Osteoblast (primary cell): ENCODE results near the gene IER5L. TPM values are rescaled to one million over a fixed set of nuclear protein-coding genes. Genes with fewer than 3 reads are reported as not detected.
"Not testable (repeated sequence)": the region's sequence is repeated elsewhere in the genome, so short reads cannot be mapped to it uniquely, and the experiment has no call there.

Experiments
- DNase-seq: peaks from one replicate; pipeline ENCODE4 v3.0.0; 2011; ENCODE audit warnings: low spot score, mixed read lengths; ENCODE audit not compliant: insufficient read length; ENCODE audit errors: missing footprints
- H2AFZ ChIP-seq: 2 replicates; pipeline ENCODE4 v1.6.0; 2011; ENCODE audit warnings: mild to moderate bottlenecking, low read length
- H3K27ac ChIP-seq: 2 replicates; pipeline ENCODE4 v1.5.1; 2011; ENCODE audit warnings: mild to moderate bottlenecking, low read depth, low read length, moderate library complexity
- H3K27me3 ChIP-seq: 2 replicates; pipeline ENCODE4 v1.6.0; 2012; ENCODE audit warnings: mild to moderate bottlenecking, control low read depth, inconsistent platforms, low read length, moderate library complexity; ENCODE audit not compliant: insufficient read depth
- H3K36me3 ChIP-seq: 2 replicates; pipeline ENCODE4 v1.5.1; 2011; ENCODE audit warnings: mild to moderate bottlenecking, low read length, control low read depth, moderate library complexity; ENCODE audit not compliant: insufficient read depth
- H3K4me1 ChIP-seq: 2 replicates; pipeline ENCODE4 v1.5.1; 2011; ENCODE audit warnings: mild to moderate bottlenecking, low read length, control low read depth, moderate library complexity; ENCODE audit not compliant: insufficient read depth
- H3K4me2 ChIP-seq: 2 replicates; pipeline ENCODE4 v1.6.0; 2011; ENCODE audit warnings: mild to moderate bottlenecking, low read length; ENCODE audit not compliant: insufficient read depth
- H3K4me3 ChIP-seq: fragments of 200-600 bp; sonication (generic); 3 replicates; pipeline ENCODE4 v1.5.1; 2012; ENCODE audit warnings: mild to moderate bottlenecking, low read length, inconsistent platforms; ENCODE audit not compliant: insufficient read depth
- H3K79me2 ChIP-seq: 2 replicates; pipeline ENCODE4 v1.6.0; 2012; ENCODE audit warnings: mild to moderate bottlenecking, low read length, control low read depth, inconsistent platforms; ENCODE audit not compliant: insufficient read depth
- H3K9me3 ChIP-seq: 2 replicates; pipeline ENCODE4 v1.5.1; 2011; ENCODE audit warnings: low read depth, low read length, control low read depth
- H4K20me1 ChIP-seq: 2 replicates; pipeline ENCODE4 v1.6.0; 2012; ENCODE audit warnings: mild to moderate bottlenecking, low read length, control low read depth; ENCODE audit not compliant: insufficient read depth
- total RNA-seq: library from RNA; depleted of rRNA; stranded (reverse); fragments of >200 nt; gene quantifications from 2 replicates; pipeline ENCODE4 v1.2.3, GENCODE V29; 2012
- TF ChIP-seq, protein P1 (sequence below): IDR thresholded peaks from 2 replicates; pipeline ENCODE4 v1.5.1; 2011; ENCODE audit warnings: mild to moderate bottlenecking, low read depth, low read length, moderate library complexity; ENCODE audit errors: extremely low read depth

Gene IER5L
- total RNA-seq, 1 donor: 86.1 TPM

DNA sequence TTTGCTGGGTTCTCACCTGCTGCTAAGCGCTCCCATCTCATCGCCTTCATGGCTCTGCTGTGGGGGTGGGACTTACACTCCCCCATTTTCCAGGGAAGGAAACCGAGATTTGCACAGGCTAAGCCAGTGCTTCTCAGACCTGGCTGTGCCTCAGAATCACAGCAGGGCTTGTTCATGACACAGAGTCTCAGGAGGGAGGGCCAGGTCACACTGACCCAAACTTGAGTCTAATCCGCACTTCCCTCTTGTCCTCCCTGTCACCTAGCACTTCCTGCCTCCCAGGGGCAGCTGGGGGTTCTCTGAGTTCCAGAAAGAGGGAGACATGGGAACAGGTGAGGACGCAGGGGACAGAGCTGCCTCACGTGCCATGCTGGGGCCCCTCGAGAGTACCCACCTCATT, 15.6 kb upstream of the IER5L start:
- Histone ChIP-seq H3K27me3 (peaks cover 4% of the 10 kb centered on the region), H3K4me1 (peaks cover 11% of the 10 kb centered on the region), H2AFZ (no peak overlapping the region), H3K4me3 (no peak overlapping the region), H3K27ac (no peak overlapping the region), H3K9me3 (no peaks in the 10 kb centered on the region), H3K4me2 (no peak overlapping the region), H3K79me2 (no peaks in the 10 kb centered on the region), H3K36me3 (no peaks in the 10 kb centered on the region), H4K20me1 (no peaks in the 10 kb centered on the region)
- TF ChIP-seq, protein P1, sequence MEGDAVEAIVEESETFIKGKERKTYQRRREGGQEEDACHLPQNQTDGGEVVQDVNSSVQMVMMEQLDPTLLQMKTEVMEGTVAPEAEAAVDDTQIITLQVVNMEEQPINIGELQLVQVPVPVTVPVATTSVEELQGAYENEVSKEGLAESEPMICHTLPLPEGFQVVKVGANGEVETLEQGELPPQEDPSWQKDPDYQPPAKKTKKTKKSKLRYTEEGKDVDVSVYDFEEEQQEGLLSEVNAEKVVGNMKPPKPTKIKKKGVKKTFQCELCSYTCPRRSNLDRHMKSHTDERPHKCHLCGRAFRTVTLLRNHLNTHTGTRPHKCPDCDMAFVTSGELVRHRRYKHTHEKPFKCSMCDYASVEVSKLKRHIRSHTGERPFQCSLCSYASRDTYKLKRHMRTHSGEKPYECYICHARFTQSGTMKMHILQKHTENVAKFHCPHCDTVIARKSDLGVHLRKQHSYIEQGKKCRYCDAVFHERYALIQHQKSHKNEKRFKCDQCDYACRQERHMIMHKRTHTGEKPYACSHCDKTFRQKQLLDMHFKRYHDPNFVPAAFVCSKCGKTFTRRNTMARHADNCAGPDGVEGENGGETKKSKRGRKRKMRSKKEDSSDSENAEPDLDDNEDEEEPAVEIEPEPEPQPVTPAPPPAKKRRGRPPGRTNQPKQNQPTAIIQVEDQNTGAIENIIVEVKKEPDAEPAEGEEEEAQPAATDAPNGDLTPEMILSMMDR: no peak
- peak; percentile 38 for DNase-seq

DNA sequence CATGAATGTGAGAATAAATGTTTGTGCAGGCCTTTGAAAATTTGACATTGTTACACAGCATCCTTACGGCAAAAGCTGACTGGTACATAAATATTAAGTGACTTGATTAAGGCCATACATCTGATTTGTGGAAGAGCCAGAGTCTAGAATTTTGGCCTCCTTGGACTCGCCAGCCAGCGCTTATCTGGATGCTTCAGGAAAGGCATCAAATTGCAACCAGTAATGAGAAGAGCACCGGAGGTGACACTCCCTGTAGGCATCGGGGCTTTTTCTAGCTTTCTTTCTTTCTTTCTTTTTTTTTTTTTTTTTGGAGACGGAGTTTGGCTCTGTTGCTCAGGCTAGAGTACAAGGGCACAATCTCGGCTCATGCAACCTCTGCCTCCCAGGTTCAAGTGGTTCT, 13.2 kb upstream of the IER5L start:
- Histone ChIP-seq H3K4me2 (no peak overlapping the region), H3K4me1 (no peaks in the 10 kb centered on the region), H3K9me3 (no peaks in the 10 kb centered on the region), H2AFZ (no peak overlapping the region), H3K27ac (no peak overlapping the region), H3K79me2 (no peaks in the 10 kb centered on the region), H3K4me3 (no peak overlapping the region), H3K27me3 (peaks cover 4% of the 10 kb centered on the region), H4K20me1 (no peaks in the 10 kb centered on the region), H3K36me3 (no peaks in the 10 kb centered on the region)
- TF ChIP-seq, protein P1: no peak
- DNase-seq: no peak

- not testable (repeated sequence) for H3K4me1 ChIP-seq, H3K27me3 ChIP-seq, H3K79me2 ChIP-seq, H3K36me3 ChIP-seq, H3K4me3 ChIP-seq, H2AFZ ChIP-seq, H3K9me3 ChIP-seq, H4K20me1 ChIP-seq, H3K4me2 ChIP-seq, H3K27ac ChIP-seq
- DNase-seq: peak; percentile 3
Observed at GRCh38 chr9:129189971-129190370, 11.9 kb upstream of the IER5L start.

- no peaks in the 10 kb centered on the region for H3K4me1 ChIP-seq
- H3K9me3 ChIP-seq: no peaks in the 10 kb centered on the region
- TF ChIP-seq, protein P1: no peak
Observed at GRCh38 chr9:129187042-129187441, 9.0 kb upstream of the IER5L start.

More at GRCh38 chr9:129187042-129187441, 9.0 kb upstream of the IER5L start:
- Histone ChIP-seq H3K27ac (no peak overlapping the region), H3K36me3 (no peaks in the 10 kb centered on the region), H2AFZ (no peak overlapping the region), H3K4me3 (no peak overlapping the region), H3K4me2 (no peak overlapping the region), H4K20me1 (no peaks in the 10 kb centered on the region), H3K27me3 (no peaks in the 10 kb centered on the region), H3K79me2 (no peaks in the 10 kb centered on the region)
- DNase-seq: peak; percentile 8
